Motor neuron (in vitro differentiated cells): Measurements from ENCODE around the gene SH2B2. TPM values are rescaled to one million over a fixed set of nuclear protein-coding genes. Genes with fewer than 3 reads are reported as not detected.
"Not testable (repeated sequence)": the region's sequence is repeated elsewhere in the genome, so short reads cannot be mapped to it uniquely, and the experiment has no call there.

Source experiments
- ATAC-seq, 8 experiments: fragments of 200-7000 bp; cut with Tn5 transposase; replicated peaks in 6 of 8; 2 replicates each; pipeline ENCODE4 v1.8.0; 2021; ENCODE audit warnings: mild to moderate bottlenecking in 8 of 8, moderate library complexity in 8 of 8
- H3K27ac ChIP-seq, 2 donors: fragments of 250-450 bp; sonication (Bioruptor Pico); 2 replicates each; pipeline ENCODE4 v1.9.0; 2021; ENCODE audit warnings: antibody characterized with exemption in 2 of 2, mild to moderate bottlenecking in 2 of 2, moderate library complexity in 1 of 2
- H3K4me1 ChIP-seq, 2 donors: fragments of 250-450 bp; sonication (Bioruptor Pico); replicated peaks in 1 of 2; 2 replicates each; pipeline ENCODE4 v1.6.1; 2021; ENCODE audit warnings: antibody characterized with exemption in 2 of 2, mild to moderate bottlenecking in 2 of 2, moderate library complexity in 1 of 2
- H3K4me3 ChIP-seq, 5 donors: fragments of 250-450 bp; sonication (Bioruptor Pico); 2 replicates each; pipeline ENCODE4 v1.9.0; 2021; ENCODE audit warnings: antibody characterized with exemption in 5 of 5, mild to moderate bottlenecking in 5 of 5, moderate library complexity in 4 of 5
- WGBS, 10 experiments: fragments of 450-650 bp; shearing (Covaris generic); methylation state at CpG; one replicate each; pipeline ENCODE4 v1.0.0; 2022; 5-methylcytosine and 5-hydroxymethylcytosine counted together
- in situ Hi-C, 9 experiments: fragments of 400-800 bp; cut with MboI; loops; one replicate each; pipeline ENCODE4 v1.15.0; 2021; ENCODE audit warnings: low sequenced_read_pairs in 9 of 9, low pct_unique_long_range_greater_than_20kb in 2 of 9; ENCODE audit not compliant: unreplicated experiment in 9 of 9
- total RNA-seq, 8 experiments: library from RNA; unstranded; fragments of 300-600 nt; gene quantifications; 2 replicates each; pipeline versions ENCODE4 v1.2.3 to v1.2.4, GENCODE V29; 2022

The SH2B2 gene
- total RNA-seq, 8 experiments from 2014 or later = 1.0 to 8.1 (median 4.0) TPM

DNA sequence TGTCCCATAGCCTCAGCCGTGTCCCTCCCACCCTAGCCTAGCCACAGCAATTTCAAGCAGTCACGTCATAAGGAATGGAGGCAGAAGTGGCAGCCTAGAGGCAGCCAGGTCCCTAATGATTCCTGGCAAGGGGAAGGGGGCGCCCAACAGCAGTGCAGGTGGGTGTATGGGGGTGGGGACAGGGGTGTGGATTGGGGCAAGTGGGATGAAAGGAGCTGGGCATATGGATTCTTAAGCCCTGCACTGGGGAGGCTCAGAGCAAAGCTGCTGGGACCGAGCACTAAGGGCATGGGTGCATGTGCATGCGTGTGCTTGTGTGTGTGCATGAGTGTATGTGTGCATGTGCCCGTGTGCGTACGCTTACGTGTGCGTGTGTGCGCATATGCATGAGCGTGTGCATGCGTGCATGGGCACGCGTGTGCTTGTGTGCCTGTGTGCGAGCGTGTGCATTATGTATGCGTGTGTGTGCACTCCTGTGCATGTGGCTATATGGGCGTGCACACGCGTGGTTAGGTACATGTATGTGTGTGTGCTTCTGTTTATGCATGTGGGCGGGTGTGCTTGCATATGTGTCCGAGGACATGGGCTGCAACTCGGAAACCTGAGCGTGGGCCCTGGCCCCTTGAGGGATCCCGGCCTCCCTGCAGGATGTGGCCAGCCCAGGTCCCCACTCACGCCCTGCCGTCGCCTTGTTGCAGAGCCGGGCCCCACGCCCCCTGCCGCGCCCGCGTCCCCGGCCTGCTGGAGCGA, 34.1 kb downstream of the SH2B2 start:
- in situ Hi-C loops = no loop called here
- no peak overlapping the region for H3K4me3 ChIP-seq
- H3K4me1 ChIP-seq = no peaks in the 10 kb centered on the region
- WGBS, 10 experiments = 83 to 97% (median 97%) methylated on average over 10 to 19 of the region's 37 CpGs; no CpG with 5 or more reads in 7 of the 10 experiments
- peak in 1 of 8 experiments; percentile 4 for ATAC-seq
- H3K27ac ChIP-seq = no peak overlapping the region

DNA sequence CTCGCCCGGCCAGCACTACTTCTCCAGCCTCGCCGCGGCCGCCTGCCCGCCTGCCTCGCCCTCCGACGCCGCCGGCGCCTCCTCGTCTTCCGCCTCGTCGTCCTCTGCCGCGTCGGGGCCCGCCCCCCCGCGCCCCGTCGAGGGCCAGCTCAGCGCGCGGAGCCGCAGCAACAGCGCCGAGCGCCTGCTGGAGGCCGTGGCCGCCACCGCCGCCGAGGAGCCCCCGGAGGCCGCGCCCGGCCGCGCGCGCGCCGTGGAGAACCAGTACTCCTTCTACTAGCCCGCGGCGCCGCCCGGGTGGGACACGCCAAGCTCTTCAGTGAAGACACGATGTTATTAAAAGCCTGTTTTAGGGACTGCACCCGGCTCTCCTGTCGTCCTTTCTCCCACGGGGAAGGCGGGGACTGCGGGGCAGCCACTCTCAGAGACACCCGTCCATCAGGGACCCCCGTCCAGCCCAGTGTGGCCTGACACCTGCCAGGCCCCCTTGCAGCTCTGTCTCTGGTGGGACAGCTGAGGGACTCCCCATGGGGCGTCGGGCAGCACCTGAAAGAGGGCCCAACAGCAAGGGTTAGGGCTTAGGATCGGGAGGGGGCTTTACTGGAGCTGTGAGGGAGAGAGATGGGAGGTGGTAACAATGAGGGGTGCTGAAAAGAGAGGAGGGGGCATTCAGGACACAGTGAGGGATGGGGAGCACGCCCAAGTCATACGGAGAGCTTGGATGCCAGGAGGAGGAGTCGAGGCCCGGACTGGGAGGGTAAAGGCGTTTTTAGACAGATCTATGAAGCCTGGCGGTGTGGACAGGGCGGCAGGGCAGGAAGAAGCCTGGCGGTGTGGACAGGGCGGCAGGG, 34.9 kb downstream of the SH2B2 start:
- peak in 4 of 8 experiments; percentile 18 to 88 (median 85) for ATAC-seq
- H3K27ac ChIP-seq = no peak overlapping the region
- in situ Hi-C loops = no loop called here
- 69 to 97% (median 71%) methylated on average over 2 to 5 of the region's 73 CpGs; no CpG with 5 or more reads in 5 of the 10 experiments for WGBS, 10 experiments
- H3K4me3 ChIP-seq = no peak overlapping the region
- H3K4me1 ChIP-seq = no peaks in the 10 kb centered on the region

DNA sequence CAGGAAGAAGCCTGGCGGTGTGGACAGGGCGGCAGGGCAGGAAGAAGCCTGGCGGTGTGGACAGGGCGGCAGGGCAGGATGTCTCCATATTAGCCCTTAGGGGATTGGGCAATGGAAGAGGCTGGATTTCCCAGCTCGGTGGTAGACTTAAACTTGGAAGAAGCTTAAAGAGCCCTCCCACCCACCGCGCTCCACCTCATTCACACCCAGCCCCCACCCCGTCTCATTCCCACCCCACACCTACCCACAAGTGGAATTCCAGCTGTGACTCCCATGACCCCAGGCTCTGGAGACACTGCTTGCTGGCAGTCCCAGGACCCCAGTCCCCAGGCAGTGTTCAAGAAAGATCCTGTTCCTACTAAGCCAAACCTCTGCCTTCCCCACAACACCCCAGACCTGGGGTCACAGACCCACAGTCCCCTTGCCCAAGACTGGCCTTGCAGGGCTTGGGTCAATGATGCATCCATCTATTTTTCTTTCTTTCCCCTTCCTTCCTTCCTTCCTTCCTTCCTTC, 35.6 kb downstream of the SH2B2 start:
- H3K4me1 ChIP-seq = no peaks in the 10 kb centered on the region
- ATAC-seq = no peak
- WGBS, 10 experiments = 100% methylated on average over 1 to 3 of the region's 8 CpGs; no CpG with 5 or more reads in 8 of the 10 experiments
- in situ Hi-C loops = no loop called here
- H3K4me3 ChIP-seq = no peak overlapping the region
- H3K27ac ChIP-seq = no peak overlapping the region

DNA sequence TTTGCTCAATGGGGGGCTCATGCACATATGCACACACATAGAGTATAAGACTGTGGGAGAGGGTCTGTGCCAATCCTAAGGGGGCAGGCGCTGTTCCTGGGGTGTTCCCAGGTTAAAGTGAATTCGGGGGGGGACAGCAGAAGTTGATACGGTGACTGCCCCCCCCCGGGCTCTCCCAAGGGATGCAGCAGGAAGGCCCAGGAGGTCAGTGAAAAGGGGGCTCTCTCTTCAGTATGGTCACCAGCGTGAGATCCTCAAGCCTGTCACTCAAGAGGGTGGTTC, 37.2 kb downstream of the SH2B2 start:
- H3K4me1 ChIP-seq = no peaks in the 10 kb centered on the region
- in situ Hi-C loops = no loop called here
- no peak overlapping the region for H3K27ac ChIP-seq
- ATAC-seq = no peak
- no peak overlapping the region for H3K4me3 ChIP-seq
- 40 to 60% (median 40%) methylated on average over 1 of the region's 5 CpGs; no CpG with 5 or more reads in 7 of the 10 experiments for WGBS, 10 experiments

DNA sequence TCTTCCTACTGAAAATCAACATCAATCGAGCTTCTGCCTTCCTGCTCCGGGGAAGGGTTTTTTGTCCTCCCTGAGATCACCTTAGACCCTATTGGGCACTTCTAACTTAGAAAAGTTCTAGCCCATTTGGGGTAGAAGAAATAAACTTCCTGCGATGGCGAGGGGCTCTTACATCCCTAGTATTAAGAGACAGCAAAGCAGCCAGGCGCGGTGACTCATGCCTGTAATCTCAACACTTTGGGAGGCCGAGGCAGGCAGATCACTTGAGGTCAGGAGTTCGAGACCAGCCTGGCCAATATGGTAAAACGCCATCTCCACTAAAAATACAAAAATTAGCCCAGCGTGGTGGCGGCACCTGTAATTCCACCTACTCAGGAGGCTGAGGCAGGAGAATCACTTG, 38.4 kb downstream of the SH2B2 start:
- WGBS, 10 experiments = 50 to 100% (median 78%) methylated on average over 1 to 6 of the region's 11 CpGs; no CpG with 5 or more reads in 1 of the 10 experiments

DNA sequence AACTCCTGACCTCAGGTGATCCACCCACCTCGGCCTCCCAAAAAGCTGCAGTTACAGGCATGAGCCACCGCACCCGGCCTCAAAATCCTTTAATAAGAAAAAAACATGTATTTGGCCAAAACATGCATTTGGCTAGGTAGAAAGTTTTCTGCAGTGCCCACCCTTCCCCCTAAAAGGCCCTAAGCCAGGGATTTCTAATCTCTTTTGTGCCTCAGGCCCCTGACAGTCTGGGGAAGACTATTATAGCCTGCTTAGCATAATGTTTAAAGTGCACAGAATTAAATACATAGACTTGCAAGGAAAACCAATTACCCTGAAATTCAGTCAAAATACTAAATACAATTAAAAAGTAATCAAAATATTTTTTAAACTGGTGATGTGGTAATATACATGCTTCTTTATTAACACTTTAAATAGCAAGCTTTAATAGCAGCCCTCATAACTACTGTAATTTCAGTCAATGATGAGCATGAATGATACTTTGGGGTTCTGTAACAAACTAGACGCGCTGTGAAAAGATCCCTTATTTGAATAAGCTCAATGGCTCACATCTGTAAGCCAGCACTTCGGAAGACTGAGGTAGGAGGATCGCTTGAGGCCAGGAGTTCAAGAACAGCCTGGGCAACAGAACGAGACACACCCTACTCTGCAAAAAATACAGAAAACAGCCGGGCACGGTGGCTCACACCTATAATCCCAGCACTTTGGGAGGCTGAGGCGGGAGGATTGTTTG, 39.7 kb downstream of the SH2B2 start:
- WGBS, 10 experiments = 59 to 100% (median 90%) methylated on average over 1 to 8 of the region's 11 CpGs; no CpG with 5 or more reads in 2 of the 10 experiments
- Histone ChIP-seq H3K4me1 (no peaks in the 10 kb centered on the region), H3K4me3 (no peak overlapping the region), H3K27ac (no peak overlapping the region)
- in situ Hi-C loops = no loop called here
- ATAC-seq = peak in 1 of 8 experiments; percentile 56

More for the DNA sequence above, 38.4 kb downstream of the SH2B2 start:
- H3K4me1 ChIP-seq, in situ Hi-C loops, H3K4me3 ChIP-seq, ATAC-seq, H3K27ac ChIP-seq: not testable (repeated sequence)

DNA sequence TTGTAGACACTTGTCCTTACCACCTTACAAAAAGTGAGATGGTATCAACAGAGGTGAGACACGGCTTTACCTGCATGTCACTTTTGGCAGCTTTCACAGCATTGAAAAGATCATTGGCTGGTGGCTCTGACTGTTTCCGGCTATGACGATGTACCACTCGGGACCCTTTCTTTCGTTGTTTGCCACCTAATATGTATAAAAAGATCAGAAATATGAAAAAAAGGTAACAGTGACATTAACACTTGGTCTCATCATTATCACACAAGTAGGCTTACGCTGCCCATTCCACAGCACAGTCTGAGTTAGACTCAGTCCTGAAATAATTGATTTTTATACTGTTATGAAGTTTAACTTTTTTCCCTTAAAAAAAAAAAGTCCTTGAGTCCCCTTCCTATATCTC, 40.5 kb downstream of the SH2B2 start:
- H3K4me1 ChIP-seq, H3K4me3 ChIP-seq, ATAC-seq, H3K27ac ChIP-seq, in situ Hi-C loops: not testable (repeated sequence)
- 30 to 100% (median 79%) methylated on average over 1 to 6 of the region's 6 CpGs; no CpG with 5 or more reads in 2 of the 10 experiments for WGBS, 10 experiments

DNA sequence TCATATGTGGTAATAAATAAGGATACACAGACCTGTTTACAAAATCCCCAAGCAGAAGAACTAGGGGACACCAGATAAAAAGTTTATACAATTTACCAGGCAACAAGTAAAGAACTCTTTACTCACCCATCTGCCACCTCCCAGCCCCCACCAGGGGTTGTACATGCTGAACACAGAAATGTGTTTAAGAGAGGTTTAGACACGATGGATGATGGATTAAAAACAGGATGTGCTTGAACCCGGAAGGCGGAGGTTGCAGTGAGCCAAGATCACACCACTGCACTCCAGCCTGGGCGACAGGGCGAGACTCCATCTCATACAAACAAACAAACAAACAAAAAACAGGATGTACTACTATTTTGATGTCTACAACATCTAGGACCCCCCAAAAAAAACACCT, 42.2 kb downstream of the SH2B2 start:
- H3K27ac ChIP-seq, ATAC-seq, H3K4me1 ChIP-seq, in situ Hi-C loops, H3K4me3 ChIP-seq: not testable (repeated sequence)
- WGBS, 10 experiments = 100% methylated on average over 2 of the region's 5 CpGs; no CpG with 5 or more reads in 9 of the 10 experiments

DNA sequence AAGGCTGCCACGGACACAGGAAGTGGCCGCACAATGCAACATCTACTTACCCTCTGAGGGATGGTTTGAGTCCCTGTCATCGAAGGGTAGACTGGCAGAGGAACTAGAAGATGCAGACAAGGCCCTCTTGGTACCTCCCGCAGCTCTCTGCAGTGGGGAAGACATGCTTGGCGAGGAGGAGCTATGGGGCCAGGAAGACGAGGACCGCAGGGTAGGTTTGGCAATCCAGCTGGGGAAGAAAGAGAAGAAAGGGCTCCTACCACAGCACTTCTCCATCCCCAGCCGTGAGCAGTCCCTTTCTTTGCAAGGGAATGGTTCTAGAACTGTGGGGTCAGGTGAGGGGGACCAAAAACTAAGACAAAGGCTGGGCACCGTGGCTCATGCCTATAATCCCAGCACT, 42.7 kb downstream of the SH2B2 start:
- ATAC-seq, H3K27ac ChIP-seq, in situ Hi-C loops, H3K4me3 ChIP-seq, H3K4me1 ChIP-seq: not testable (repeated sequence)
- WGBS, 10 experiments = 62% methylated on average over 2 of the region's 9 CpGs; no CpG with 5 or more reads in 9 of the 10 experiments

DNA sequence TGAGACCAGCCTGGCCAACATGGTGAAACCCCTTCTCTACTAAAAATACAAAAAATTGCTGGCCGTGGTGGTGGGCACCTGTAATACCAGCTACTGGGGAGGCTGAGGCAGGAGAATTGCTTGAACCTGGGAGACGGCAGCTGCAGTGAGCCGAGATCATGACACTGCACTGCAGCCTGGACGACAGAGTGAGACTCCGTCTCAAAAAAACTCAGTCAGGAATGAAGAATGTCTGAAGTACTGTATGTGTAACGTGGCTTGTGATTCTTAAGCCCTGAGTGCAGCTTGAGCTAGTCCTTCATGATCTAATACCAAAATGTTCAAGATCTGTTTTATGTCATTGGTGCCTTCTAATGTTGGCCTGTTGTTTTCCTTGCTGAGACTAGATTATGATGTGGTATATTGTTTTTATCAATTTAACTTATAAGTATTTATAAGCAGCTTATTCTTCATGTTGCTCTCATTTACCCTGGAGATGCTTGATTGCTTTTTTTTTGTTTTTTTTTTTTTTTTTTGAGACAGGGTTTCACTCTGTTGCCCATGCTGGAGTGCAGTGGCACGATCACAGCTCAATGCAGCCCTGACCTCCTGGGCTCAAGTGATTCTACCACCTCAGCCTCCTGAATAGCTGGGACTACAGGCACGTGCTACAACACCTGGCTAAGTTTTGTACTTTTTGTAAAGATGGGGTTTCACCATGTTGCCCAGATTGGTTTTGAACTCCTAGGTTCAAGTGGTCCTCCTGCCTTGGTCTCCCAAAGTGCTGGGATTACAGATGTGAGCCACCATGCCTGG, 44.2 kb downstream of the SH2B2 start:
- H3K4me1 ChIP-seq, H3K27ac ChIP-seq, in situ Hi-C loops, H3K4me3 ChIP-seq, ATAC-seq: not testable (repeated sequence)
- WGBS, 10 experiments = 11 to 95% (median 83%) methylated on average over 2 to 5 of the region's 8 CpGs

DNA sequence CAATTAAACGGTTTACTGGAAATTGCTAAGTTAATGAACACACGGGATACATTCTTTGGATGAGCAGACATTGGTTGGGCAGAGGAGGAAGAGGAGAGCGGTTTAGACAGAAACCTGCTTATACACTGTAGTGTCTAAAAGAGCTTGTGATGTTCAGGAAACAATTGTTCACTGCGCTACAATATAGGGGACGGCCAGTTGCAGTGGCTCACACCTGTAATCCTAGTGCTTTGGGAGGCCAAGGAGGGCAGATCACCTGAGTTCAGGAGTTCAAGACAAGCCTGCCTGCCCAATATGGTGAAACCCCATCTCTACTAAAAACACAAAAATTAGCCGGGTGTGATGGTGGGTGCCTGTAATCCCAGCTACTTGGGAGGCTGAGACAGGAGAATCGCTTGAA, 48.9 kb downstream of the SH2B2 start:
- ATAC-seq, H3K4me3 ChIP-seq, H3K4me1 ChIP-seq, H3K27ac ChIP-seq, in situ Hi-C loops: not testable (repeated sequence)
- WGBS, 10 experiments = 60 to 100% (median 78%) methylated on average over 1 to 3 of the region's 7 CpGs; no CpG with 5 or more reads in 4 of the 10 experiments

DNA sequence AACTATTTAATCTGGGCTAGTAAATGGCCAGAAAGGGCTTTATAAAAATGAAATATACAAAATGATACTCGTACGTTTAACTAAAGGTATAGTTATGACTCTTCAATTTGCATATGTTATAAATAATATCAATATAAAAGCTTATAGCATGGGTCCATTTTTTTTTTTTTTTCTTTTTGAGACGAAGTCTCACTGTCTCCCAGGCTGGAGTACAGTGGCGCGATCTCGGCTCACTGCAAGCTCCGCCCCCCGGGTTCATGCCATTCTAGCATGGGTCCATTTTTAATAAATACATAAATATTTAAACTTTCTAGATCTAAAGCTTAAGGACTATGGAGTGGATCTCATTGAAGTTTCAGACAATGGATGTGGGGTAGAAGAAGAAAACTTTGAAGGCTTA, 50.3 kb downstream of the SH2B2 start:
- H3K27ac ChIP-seq, in situ Hi-C loops, ATAC-seq, H3K4me3 ChIP-seq, H3K4me1 ChIP-seq: not testable (repeated sequence)
- no CpG with 5 or more reads among the region's 8 CpGs for WGBS, 10 experiments
